ENCODE results near the gene HSD11B1.

Gene HSD11B1

DNA sequence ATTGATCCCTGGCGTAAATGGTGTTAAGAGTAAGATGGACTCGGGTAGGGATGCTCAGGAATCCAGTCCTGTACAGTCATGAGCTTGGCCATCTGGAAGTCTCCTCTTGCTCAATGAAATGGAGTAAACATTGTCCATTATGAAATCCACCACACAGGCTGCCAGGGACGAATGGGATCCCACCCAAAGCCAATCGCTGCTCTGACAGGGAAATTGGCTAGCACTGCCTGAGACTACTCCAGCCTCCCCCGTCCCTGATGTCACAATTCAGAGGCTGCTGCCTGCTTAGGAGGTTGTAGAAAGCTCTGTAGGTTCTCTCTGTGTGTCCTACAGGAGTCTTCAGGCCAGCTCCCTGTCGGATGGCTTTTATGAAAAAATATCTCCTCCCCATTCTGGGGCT lies at the start of gene HSD11B1:
TSS of gene HSD11B1 (plus strand) at position 263 of the 400 bp plus-strand sequence. CDS start at position 360, 97 bp downstream.
- DNase-seq, result peak in 1 of 2 experiments; percentile 61

DNA sequence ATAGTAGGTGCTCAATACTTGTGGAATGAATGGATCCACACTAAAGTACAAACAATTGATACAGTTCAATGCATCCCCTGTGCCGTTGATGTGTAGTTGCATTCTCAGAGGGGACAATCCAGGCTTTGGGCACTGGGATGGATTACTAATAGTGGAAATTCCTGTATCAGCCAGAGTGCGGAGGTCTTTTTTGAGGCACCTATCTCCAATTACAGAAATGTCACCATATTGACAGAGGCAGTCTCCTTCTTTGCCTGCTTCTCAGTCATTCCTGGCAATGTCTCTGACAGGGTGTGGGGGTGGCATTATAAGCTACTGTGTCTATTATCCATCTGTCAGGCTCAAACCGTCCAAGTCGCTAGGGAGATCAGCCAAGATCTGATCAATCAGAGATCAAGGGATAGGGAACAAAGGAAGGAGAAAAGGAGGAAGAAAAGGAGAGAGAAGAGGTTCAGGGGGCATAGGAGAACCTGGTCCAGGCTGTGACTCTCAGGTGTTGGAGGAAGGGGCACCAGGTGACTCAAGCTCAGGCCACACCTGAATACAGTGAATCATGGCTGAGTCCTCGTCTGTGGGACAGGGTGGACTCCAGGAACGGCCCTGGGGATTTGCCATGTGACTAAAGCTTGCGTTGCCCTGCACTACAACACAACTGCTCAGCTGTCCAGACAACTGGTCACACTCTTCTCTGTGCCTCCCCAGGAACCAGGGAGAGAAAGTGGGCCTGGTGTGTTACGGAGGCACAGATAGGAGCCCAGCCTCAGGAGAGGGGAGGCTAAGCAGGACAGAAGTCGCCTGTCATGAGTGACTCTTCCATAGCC lies 49.0 kb upstream of the HSD11B1 start:
- peak; percentile 39 to 80 for DNase-seq

DNA sequence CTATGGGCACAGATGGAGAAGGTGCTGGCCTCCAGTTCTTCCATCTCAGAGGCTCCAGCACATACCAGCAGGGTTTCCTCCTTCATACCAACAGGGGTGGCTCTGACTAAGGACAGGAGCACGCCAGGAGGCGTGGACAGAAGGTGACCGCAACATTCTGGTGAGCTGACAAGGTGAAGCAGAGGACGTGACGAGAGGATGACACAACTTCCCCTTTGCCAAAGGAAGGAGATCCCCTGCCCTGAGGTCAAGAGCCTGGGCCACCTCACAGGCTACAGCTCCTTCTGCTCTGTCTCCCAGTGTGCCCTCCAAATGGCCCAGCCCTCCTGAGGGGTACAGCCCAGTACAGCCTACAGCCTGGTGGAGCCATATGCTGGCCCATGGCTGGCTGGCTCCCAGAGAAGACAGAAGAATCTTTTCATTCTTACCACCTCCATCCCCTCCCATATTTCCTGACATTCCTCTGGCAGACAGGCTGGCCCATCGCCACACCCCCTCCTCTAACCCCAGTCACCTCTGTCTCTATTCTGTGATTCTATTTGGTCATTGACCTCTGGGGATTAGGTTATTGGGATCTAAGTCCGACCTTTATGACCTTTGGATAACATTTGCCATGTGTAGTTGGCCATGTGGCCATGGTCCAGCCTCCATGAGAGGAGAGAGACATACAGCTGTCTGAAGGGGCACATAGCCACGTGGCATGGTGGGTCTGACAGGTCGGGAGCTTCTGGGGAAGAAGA lies 47.3 kb upstream of the HSD11B1 start:
- no peak for DNase-seq

DNA sequence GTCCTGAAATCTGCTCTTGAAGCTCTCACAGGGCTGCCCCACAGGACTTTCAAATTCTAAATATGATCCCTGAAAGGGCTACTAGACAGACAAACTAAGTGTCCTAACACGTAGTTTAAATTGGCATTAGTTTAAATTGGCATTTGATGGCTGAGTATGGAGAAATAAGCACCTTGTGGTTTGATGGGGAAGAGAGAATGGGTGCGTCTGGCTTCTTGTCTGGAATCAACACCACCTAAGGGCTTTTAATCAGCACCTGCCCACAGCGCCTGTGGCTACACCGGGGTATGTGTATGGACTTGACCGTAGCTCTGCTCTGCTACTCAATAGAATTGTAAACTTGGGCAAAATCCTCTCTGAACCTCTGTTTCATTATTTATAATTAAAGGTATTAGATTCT lies 46.7 kb upstream of the HSD11B1 start:
- DNase-seq, result no peak

DNA sequence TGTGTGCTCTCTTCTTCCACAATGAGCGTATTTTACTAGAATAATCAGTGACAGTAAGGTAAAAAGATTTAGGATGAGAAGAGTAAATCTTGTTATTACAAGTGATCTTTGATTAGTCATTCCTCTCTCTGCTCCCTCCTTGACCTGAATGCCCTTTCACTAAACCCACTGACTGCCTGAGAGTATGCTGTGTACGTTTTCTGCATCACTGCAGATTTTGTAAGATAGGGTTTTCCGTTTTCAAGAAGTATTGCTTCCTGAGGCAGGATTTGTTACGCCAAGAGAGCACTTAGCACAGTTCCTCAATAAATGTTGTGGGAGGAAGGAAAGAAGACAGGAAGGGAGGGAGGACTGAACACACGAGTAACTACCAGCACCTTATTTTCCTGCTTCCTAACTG lies 44.7 kb upstream of the HSD11B1 start:
- DNase-seq, result no peak

DNA sequence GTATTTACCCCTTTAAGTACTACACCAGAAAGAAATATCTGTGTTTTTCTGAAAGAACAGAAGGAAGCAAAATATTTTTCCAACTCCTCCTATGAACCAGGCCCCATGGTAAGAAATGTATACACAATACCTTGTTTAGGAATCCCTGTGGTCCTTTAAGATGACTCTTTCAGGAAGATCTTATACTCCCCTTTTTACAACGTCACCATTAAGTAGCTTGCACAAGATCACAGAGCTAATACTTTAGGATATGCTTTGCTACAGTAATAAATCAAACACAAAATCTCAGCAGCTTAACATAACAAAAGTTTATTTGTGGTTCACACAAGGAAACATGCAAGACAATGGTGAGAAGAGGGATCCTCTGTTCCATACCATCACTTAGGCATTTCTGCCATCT lies 43.6 kb upstream of the HSD11B1 start:
- no peak for DNase-seq

DNA sequence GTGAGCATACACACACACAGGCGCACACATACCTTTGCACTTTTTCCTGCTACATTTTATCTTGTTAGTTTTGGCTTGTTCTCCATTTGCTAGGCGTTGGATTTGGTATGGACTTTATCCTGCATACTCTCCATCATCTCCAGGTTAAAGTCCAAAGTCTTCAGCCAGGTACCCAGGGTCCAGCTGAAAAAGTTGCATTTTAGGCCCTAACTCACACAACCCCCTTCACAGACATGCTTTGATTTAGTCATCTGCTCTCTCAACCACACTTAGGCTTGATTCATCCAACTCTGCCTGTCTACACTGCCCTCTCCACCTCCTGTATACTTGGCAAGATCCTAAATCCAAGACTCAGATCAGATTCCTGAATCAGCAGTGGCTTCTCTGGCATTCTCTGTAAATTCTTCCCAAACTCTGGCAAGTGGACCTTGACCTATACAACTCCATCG lies 41.7 kb upstream of the HSD11B1 start:
- no peak for DNase-seq

DNA sequence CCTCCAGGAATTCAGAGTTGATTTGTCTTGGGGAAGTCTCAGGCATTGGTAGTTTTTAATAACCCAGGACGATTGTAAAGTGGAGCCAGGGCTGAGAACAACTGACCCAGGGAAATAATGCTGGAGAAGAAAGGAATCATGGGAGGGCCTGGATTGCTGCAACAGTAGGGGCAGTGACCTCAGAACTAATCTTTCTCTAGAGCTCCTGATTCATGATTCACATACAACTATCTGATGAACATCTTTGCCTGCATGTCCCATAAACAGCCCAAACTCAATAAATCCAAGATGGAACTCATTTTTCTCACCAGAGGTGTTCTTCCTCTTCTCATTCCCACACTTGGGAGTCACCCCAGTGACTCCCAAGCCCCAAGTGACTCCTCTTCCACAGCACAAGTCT lies 37.5 kb upstream of the HSD11B1 start:
- DNase-seq, result no peak

DNA sequence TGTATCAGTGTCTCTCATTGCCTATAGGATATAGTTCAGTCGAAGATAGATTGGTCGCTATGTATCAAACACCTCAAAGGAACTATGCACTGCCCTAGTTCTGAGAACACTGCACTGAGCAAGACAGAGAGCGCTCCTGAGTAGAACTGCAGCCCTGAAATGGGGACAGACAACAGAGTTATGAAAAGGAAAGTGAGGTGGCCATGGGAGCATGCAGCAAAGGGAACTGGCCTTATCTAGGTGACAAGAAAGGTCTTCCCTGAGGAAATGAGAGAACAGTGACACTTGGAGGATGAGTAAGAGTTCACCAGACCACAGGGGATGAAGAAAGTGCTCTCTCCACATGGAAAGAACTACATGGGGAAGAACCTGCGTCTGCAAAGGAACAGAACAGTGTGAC lies 36.9 kb upstream of the HSD11B1 start:
- DNase-seq, result no peak

DNA sequence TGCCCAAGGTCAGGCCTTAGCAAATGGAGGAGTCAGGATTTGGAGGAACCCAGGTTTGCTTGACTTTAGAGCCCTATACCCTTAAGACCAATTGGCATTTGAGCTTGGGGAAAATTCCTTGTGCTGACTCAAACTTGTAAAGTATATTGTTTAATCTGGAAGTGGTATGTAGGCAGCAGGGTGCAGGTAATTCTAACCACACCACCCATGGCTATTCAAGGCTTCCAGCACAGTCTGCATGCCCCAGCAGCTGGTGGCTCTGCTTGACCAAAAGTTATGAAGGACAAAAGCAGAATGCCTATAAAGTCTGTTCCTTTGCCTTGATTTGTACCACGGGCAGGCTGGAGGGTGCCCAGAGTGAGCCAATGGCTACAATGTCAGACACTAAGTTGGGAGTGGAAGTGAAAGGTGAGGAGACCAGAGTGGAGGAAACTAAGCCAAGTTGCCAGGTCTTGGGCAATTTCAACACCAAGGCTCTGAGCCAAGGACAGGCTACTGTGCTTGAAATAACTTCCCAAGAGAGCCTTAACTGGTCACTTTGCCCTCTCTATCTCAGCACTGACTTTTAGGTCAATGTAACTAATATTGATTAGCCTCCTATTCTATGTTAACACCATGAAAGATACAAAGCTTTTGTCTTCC lies 34.1 kb upstream of the HSD11B1 start:
- DNase-seq, result no peak

DNA sequence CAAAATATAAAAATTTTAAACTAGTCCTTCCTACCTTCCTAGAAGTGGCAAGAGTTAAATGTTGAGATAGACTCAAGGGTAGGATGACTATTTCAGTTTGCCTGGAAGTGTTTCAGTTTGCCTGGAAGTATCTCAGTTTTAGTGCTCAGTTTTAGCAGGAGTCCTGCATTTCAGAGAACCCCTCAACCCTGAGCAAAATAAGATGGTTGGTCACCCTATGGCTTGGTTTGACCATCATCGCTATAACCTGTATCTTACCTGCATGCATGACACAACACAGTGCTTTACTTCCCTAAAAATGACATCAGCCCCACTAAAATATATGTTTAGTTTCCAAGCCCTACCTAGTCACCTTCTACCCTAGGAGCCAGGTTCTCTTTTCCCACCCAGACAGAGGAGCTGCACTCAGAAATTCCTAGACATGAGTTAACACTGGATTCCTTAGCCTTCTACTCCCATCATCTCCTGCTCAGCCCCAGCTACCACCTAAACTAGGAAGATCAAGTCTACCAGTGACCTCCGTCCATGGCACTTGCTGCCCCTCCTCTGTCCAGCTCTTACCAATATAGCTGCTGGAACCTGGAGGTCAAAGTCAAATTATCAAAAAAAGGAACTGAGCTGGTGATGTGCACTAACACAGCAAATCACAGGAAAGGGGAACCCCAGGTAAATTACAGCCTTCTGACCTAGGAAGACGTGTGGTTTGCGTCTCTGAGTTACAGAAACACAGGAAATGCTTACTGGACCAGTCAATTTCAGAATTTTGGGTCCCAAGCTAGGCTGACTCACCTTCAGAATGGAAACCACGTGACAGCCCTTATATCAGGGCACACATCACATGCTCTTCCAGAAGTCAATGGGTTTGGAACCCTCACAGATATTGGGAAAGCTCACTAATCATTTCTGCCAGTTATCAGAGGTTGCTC lies 31.7 kb upstream of the HSD11B1 start:
- DNase-seq, result no peak

DNA sequence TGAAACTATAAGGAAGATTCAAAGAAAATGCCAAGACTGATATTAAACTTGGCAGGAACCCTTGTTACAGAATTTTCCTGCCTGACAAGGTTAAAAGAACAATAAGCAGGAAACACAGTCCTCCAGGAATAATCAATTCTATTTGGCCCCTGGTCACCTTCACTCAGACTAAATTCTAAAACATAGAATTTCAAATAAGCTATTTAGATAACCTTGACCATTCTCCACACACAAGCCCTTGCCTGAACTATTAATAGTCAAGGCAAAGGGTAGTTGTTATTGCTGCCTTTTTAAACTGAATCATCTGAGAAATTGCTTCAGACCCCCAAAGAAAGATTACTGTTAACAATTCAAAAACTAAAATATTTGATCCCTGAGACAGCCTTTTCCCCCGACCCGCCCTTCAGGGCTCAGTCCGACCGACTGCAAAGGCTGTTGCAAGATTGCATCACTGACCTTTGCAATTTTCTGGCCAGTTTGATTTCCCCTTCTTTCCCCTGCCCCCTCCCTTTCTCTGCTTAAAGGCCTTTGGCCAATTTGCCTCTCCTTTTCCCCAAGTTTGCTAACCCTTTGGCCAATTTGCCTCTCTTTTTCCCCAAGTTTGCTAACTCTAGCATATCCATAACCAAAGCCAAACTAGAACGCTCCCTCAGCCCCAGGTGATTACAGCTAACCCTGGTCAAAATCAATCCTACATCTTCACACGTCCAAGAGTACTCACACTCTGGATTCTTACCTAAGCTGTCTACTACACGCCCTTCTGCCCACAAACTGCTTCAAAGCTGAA lies 30.8 kb upstream of the HSD11B1 start:
- DNase-seq, result no peak

DNA sequence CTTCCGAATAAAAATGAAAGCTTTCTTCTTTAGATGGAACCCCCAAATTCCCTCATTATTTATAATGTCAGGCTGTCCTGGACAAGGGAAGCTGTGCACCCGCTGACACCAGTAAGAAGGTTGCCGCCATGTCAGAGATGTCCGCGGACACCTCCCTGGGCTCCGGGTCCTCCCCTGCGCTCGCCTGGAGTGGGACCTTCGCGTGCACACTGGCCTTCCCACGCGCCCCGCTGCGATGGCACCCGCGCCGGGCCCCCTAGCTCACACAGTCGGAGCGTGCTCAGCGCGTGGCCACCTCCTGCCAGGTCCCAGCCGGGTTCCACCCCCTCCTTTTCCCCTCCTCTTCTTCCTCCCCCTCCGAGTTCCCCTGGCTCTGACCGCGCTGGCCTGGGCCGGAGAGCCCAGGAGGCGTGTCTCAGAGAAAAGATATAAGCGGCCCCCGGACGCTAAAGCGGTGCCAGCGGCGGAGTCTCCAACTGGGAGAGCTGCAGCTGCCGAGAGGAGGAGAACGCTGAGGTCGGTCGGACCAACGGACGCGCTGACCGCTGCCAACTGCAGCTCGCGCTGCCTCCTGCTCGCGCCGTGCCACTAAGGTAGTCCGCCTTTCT lies 29.6 kb upstream of the HSD11B1 start, which contains the start of gene G0S2:
TSS of gene G0S2 (plus strand) at position 456 of the 608 bp plus-strand sequence. CDS start 273 bp downstream, outside the sequence.
- no peak for DNase-seq

DNA sequence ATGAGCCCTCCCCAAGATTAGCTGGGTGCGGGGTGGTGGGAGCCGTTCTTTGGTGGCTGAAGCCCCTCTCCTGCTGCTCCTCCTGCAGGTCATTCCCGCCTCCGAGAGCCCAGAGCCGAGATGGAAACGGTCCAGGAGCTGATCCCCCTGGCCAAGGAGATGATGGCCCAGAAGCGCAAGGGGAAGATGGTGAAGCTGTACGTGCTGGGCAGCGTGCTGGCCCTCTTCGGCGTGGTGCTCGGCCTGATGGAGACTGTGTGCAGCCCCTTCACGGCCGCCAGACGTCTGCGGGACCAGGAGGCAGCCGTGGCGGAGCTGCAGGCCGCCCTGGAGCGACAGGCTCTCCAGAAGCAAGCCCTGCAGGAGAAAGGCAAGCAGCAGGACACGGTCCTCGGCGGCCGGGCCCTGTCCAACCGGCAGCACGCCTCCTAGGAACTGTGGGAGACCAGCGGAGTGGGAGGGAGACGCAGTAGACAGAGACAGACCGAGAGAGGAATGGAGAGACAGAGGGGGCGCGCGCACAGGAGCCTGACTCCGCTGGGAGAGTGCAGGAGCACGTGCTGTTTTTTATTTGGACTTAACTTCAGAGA lies 29.0 kb upstream of the HSD11B1 start:
- no peak for DNase-seq

DNA sequence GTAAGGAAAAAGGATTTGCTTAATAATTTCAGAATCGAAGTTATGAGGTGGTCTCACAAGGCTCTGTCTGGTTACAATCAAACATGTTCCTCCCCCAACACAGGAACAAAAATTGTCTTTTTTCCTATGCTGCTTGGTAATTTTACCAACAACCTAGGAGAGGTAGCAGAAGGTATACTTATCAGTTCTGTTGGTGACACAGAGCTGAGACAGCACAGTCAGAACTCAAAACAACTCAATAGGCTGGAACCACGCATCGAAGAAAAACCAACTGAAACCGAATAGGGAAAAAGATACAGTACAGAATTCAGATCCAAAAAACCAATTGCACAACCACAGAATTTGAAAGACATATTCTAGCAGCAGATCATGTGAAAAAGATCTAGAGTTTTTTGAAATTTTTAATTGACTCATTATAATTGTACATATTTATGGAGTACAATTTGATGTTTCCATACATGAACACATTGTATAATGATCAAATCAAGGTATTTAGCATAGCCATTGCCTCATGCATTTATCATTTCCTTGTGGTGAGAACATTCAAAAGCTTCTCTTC lies 25.6 kb upstream of the HSD11B1 start:
- DNase-seq, result no peak

DNA sequence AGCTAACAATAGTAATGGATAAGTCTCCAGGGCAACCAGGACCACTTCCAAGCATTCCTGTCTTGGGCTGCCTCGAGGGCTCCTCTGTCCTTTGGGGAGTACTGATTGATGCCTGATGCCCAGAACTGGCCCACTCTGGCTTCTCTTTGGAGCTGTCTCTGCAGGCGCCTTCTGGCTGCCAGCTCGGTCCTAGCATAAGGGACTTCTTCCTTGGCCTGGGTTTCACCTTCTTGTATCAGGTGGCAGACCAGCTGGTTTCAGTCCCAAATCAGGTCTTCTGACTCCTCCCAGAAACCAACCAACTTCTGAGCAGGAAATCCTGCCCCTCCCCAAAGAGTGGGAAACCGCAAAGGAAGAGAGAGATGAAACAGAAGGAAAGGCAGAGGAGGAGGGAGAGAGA lies 18.8 kb upstream of the HSD11B1 start:
- DNase-seq, result no peak

DNA sequence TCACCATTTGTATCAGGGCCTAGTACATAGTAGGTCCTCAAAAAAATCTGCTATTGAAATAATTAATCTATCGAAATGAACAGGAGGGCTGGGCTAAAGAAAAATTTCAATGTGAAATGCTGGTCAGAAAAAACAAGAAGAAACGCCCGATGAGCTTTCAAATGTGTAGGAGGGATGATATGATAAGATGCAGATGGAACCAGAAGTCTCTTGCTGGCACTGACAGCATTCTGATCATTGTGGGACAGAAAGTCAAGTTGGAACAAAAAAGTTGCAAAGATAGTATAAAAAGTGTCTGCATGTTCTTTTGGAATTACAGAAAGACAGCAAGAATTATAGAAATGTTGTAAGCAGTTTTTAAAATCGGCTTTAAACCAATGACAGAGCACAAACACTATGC lies 18.3 kb upstream of the HSD11B1 start:
- DNase-seq, result no peak

DNA sequence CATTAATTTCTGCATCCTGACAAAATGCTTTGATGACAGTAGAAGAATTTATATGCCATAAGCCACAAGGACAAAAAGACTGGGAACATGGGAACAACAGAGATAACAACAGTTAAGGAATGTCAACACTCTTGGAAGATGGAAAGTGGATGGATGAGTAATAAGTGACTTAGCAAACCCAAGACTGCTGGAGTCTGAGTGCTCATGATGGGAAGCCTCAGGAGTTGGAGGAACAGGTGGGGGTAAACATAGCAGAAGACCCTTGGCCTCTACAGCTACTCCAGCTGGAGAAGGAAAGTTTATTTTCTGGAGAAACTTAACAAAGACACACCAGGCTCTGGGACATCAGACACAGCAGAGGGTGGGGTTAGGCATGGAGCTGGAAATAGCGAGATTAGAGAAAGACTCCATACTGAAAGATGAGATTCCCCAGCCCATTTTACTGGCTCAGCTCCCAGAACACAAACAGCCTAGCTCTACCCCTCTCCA lies 15.9 kb upstream of the HSD11B1 start:
- DNase-seq, result peak in 1 of 2 experiments; percentile 28

DNA sequence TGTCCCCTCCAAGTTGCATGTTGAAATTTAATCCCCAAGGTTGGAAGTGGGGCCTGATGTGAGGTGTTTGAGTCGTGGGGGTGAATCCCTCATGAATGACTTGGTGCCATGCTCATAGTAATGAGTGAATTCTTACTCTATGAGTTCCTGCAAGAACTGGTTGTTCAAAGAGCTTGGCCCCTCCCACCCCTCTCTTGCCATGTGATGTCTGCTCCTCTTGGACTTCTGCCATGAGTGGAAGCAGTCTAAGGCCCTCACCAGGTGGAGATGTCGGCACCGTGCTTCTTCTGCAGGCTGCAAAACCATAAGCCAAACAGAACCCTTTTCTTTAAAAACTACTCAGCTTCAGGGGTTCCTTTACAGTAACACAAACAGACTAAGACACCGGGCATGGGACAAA lies 15.2 kb upstream of the HSD11B1 start:
- DNase-seq, result peak in 1 of 2 experiments; percentile 29

DNA sequence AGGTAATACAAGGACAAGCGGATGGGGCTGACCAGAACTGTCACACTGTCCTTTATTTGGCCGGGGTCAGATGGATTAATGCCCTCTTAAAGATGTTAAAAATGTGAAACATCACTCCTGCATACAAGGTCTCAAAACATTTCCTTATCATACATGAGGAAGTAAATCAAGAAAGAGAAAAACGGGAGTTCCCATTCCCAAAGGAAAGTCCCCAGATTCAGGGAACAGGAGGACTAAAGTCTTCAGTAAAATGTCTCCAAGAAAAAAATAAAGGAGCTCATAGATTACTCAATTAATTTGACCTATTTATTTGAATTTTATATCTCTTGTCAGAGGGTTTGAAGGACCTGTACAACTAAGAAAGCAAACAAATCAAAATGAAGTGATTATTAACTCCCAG lies 13.4 kb upstream of the HSD11B1 start:
- DNase-seq, result no peak
